Measurements from ENCODE around the gene SUMO1.

SUMO1 gene

GRCh38 chr2:202158796-202159195, 79.6 kb downstream of the SUMO1 start:
- DNase-seq (ENCODE audit: low read depth) = no peak
- no peak overlapping the region for H3K4me3 ChIP-seq (ENCODE audit: low read depth, low read length)

GRCh38 chr2:202157211-202157990, 81.0 kb downstream of the SUMO1 start:
- H3K4me3 ChIP-seq (ENCODE audit: low read depth, low read length) = no peak overlapping the region
- no peak for DNase-seq (ENCODE audit: low read depth)
